ENCODE measurements around the gene TLE4. TPM values are rescaled to one million over a fixed set of nuclear protein-coding genes. Genes with fewer than 3 reads are reported as not detected.

TLE4 gene
- total RNA-seq, 4 donors from 2014 or later, result 30.1 to 32.9 (median 30.7) TPM

DNA sequence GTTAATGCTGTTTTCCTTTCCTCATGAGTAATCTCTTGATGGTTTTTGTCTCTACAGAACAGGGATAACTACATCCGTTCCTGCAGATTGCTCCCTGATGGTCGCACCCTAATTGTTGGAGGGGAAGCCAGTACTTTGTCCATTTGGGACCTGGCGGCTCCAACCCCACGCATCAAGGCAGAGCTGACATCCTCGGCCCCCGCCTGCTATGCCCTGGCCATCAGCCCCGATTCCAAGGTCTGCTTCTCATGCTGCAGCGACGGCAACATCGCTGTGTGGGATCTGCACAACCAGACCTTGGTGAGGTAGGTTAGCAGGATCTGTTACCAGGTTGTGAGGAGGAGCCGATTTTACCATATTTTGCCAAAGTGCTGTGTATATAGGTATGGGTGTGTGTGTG is 148.2 kb downstream of the TLE4 start:
- no peak for ATAC-seq (ENCODE audit: low FRiP score)
- no peak for DNase-seq (ENCODE audit: low spot score)
- TF ChIP-seq, protein P1, sequence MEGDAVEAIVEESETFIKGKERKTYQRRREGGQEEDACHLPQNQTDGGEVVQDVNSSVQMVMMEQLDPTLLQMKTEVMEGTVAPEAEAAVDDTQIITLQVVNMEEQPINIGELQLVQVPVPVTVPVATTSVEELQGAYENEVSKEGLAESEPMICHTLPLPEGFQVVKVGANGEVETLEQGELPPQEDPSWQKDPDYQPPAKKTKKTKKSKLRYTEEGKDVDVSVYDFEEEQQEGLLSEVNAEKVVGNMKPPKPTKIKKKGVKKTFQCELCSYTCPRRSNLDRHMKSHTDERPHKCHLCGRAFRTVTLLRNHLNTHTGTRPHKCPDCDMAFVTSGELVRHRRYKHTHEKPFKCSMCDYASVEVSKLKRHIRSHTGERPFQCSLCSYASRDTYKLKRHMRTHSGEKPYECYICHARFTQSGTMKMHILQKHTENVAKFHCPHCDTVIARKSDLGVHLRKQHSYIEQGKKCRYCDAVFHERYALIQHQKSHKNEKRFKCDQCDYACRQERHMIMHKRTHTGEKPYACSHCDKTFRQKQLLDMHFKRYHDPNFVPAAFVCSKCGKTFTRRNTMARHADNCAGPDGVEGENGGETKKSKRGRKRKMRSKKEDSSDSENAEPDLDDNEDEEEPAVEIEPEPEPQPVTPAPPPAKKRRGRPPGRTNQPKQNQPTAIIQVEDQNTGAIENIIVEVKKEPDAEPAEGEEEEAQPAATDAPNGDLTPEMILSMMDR (IDR thresholded peaks at IDR 0.05), result no peak

DNA sequence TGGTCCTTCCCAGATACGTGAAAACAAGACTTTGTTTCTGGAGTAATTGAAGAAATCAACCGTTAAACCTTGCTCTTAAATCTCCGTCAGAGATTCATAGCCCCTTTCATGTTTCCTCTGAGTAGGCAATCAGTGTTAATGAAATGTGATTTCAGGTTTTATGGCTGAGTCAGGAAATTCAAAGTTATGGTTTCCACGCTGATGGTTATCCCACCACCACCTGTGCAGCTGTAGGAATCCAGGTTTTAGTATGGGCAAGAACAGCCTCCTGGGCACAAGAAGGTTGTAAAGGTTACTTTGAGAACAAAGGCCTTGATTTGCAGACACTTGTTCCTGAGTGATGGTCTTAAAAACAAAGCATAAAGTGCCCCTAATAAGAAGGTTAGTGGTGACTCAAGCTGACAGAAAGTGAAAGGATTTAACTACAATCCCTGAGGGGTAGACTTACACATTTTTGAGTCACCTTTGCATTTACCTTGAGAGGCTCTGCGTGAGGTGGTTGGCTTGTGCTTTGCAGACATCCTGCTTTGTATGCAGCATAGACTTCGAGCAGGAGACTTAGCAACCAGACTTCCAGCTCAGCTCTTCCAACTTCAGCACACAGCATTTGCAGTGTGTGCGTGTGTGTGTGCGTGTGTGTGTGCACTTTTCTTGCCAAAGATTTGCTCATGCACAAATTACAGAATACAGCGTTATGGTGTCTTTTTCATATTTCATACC is 159.6 kb downstream of the TLE4 start:
- TF ChIP-seq, protein P1 (IDR thresholded peaks at IDR 0.05), result no peak
- ATAC-seq (ENCODE audit: low FRiP score) (no peak), DNase-seq (ENCODE audit: low spot score) (no peak)

DNA sequence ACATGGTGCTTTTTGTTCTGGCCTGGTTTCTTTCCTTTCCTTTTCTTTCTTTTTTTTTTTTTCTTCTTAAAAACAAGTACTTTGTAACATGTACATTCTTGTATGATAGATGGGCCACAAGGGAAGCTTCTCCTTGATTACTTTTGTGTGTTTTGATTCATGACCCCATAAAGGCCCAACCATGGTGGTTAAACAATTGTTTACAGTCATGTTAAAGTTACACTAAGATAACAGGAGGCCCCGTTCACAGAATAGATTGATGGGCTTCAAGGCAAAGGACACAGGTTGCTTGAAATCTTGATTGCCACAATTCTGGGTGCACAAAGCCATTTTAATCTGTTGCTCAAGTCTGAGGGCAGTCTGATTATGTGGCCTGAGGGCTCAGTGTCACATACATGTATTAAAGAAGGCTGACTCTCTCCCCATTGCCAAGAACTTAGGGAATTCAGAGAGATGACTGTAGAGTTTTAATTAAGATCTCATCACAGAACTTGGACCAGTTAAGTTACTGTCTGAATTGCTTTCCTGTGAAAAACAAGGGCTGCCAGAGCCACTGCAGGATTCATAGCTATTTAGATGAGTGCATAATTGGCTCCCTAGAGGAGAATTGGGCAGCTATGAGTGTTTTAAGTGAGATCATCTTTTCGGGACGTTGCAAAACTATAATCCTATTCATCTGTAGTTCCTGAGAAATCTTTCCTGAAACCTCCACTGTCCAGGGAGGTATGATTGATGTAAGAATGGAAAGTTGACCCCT is 163.4 kb downstream of the TLE4 start:
- TF ChIP-seq, protein P1 (IDR thresholded peaks at IDR 0.05), result no peak
- DNase-seq (ENCODE audit: low spot score) (no peak), ATAC-seq (ENCODE audit: low FRiP score) (no peak)

DNA sequence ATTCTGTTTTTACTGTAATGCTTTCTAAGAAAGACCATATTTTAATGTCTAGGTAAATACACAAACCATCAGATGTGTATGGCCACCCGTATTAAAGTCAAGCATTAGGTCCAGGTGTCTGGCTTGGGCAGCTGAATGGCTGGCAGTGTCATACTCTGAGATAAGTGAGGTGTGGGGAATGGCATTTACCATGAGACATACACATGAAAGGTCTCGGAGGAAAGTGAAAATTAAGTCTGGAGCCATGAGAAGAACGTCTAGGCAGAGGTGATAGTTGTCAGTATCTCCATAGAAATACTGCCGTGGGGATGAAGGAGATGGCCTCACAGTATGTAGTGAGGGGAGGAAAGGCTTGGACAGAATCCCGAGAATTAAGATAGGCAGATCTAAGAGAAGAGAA is 164.3 kb downstream of the TLE4 start:
- TF ChIP-seq, protein P1 (IDR thresholded peaks at IDR 0.05), result no peak
- no peak for DNase-seq (ENCODE audit: low spot score)
- ATAC-seq (ENCODE audit: low FRiP score), result no peak

DNA sequence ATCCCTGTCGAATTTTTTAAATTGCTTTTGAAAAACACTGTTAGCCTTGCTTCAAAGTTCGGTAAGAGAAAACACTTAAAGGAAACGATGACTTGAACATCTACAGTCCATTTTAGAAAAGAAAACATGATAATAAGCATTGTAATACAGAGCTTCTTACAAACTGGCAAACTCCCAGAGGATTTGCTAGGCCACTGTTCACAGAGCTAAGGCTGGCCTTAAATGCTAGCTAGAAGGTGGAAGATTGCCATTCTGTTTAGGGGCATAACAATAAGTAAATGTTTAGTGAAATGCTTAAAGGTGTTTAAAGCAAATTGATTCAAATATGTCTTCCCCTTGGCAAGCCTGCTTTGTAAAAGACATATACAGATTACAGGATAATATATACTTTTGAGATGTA is 169.6 kb downstream of the TLE4 start:
- DNase-seq (ENCODE audit: low spot score) (no peak), ATAC-seq (ENCODE audit: low FRiP score) (no peak)
- TF ChIP-seq, protein P1 (IDR thresholded peaks at IDR 0.05), result no peak

DNA sequence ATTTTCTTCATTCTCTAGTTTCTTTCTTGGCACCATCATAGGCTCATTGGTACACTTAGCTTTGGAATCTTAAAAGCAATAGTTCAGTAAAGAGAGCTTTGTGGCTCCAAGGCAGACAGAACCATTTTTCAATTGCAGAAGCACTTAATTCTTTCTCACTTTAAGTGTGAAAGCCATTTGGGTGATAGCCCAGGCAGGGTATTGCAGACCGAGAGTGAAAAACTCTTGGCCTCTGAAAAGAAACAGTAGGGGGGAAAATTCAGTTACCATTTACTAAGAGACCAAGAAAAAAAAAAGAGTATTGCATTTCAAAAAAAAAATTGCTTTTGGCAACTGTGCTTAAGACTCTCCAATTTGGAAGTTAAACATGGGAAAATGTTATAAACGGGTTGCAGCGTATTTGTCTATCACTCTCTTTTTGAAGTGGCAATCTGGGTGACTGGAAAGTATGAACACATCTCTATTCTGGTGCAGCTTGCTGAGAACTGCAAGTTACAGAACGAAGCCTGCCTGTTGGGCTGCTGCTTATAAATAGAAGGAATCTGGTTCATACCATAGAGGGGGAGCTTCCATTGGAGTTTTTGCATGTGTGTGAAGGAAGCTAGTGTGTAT is 170.5 kb downstream of the TLE4 start:
- TF ChIP-seq, protein P1 (IDR thresholded peaks at IDR 0.05), result no peak
- DNase-seq (ENCODE audit: low spot score) (no peak), ATAC-seq (ENCODE audit: low FRiP score) (no peak)
